HFFc6 (cell line): Measurements from ENCODE around the gene F8A3. TPM values are rescaled to one million over a fixed set of nuclear protein-coding genes. Genes with fewer than 3 reads are reported as not detected.

Experiments
- DNase-seq: peaks from one replicate; pipeline ENCODE4 v3.0.0-alpha.2; 2018
- H3K27ac Mint-ChIP-seq: 2 replicates; pipeline ENCODE4 v1.8.0; 2020; ENCODE audit warnings: mild to moderate bottlenecking, mixed read lengths
- H3K27me3 Mint-ChIP-seq: 2 replicates; pipeline ENCODE4 v1.8.0; 2021; ENCODE audit warnings: mild to moderate bottlenecking, moderate library complexity, mixed read lengths; ENCODE audit not compliant: insufficient read depth
- H3K36me3 Mint-ChIP-seq: 2 replicates; pipeline ENCODE4 v1.8.0; 2021; ENCODE audit warnings: low read depth, mixed read lengths
- H3K4me1 Mint-ChIP-seq: 2 replicates; pipeline ENCODE4 v1.8.0; 2020; ENCODE audit warnings: low read depth, mixed read lengths
- H3K4me3 Mint-ChIP-seq: 2 replicates; pipeline ENCODE4 v1.8.0; 2020; ENCODE audit warnings: mild to moderate bottlenecking, moderate library complexity, mixed read lengths
- H3K9me3 Mint-ChIP-seq: 2 replicates; pipeline ENCODE4 v1.8.0; 2020; ENCODE audit warnings: mild to moderate bottlenecking, mixed read lengths
- microRNA-seq: library from miRNA; unstranded; fragments of <30 nt; microRNA quantifications from one replicate; pipeline ENCODE4, GENCODE V29; 2019
- total RNA-seq, 6 experiments: library from RNA; stranded (reverse); fragmentation: NEBNext Ultra II Directional; extraction: Animal tissue kit (Norgen Biotek cat#: 25700); gene quantifications; 2 replicates in 1 of 6; 3 replicates in 5 of 6; pipeline ENCODE4 v1.2.3, GENCODE V29; 2021
- TF ChIP-seq, protein P1 (sequence below): fragments of 200-600 bp; sonication (generic); IDR thresholded peaks from 2 replicates; pipeline ENCODE4 v1.5.0; 2021; ENCODE audit warnings: antibody characterized with exemption, mild to moderate bottlenecking

F8A3 gene
- total RNA-seq, 6 experiments from 2014 or later: 10.2 to 14.8 (median 12.9) TPM

DNA sequence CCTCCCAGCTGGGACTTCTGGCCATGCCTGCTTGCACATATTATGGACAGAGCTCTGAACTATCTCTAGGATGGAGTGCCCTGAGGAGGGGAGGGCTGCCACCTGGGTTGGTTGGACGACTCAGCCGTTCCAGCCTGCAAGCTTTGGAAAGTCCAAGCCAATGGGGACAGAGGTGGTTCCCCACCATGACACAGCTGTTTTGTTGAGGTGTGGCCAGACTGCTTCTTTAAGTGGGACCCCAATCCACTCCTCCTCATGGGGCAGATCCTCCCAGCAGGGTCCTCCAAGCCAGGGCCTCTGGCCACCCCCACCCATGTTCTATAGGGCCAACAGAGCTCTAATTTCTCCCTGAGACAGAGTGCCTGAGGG lies 22.7 kb downstream of the F8A3 start:
- TF ChIP-seq, protein P1, sequence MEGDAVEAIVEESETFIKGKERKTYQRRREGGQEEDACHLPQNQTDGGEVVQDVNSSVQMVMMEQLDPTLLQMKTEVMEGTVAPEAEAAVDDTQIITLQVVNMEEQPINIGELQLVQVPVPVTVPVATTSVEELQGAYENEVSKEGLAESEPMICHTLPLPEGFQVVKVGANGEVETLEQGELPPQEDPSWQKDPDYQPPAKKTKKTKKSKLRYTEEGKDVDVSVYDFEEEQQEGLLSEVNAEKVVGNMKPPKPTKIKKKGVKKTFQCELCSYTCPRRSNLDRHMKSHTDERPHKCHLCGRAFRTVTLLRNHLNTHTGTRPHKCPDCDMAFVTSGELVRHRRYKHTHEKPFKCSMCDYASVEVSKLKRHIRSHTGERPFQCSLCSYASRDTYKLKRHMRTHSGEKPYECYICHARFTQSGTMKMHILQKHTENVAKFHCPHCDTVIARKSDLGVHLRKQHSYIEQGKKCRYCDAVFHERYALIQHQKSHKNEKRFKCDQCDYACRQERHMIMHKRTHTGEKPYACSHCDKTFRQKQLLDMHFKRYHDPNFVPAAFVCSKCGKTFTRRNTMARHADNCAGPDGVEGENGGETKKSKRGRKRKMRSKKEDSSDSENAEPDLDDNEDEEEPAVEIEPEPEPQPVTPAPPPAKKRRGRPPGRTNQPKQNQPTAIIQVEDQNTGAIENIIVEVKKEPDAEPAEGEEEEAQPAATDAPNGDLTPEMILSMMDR: no peak
- H3K27me3 Mint-ChIP-seq: no peaks in the 10 kb centered on the region
- H3K9me3 Mint-ChIP-seq: peaks cover 12% of the 10 kb centered on the region
- DNase-seq: no peak
- H3K4me1 Mint-ChIP-seq: no peaks in the 10 kb centered on the region
- no peaks in the 10 kb centered on the region for H3K36me3 Mint-ChIP-seq
- H3K4me3 Mint-ChIP-seq: no peak overlapping the region
- H3K27ac Mint-ChIP-seq: no peak overlapping the region

DNA sequence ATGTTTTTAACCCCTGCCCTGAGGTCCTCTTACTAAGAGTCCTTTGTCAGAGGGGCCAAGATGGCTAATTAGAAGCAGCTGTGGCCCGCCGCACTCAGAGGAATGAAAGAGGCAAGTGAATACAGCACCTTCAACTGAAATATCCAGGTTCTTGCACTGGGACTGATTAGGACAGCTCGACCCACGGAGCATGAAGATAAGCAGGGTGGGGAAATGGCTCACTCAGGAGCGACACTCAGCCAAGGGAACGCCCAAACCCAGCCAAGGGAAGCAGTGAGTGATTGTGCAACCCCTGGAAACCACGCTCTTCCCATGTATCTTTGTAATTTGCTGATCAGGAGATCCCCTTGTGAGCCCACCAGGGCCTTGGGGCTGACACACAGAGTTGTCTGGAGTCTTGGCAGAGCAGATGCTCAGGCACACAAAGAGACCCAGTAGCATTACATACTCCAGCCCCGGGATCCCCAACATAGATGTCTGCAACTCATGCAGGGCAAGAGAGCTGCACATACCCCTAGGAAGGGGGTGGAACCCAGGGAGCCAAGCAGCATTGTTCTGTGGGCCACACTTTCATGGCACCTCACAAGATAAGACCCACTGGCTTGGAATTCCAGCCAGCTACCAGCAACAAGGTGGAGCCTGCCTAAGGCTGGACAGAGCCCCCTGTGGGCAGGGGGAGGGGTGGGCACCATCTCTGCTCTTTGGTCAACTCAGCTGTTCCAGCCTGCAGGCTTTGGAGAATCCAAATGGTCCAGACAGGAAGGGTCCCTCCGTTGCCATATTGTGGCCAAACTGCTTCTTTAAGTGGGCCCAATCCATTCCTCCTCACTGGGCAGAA lies 23.3 kb downstream of the F8A3 start:
- TF ChIP-seq, protein P1: no peak

DNA sequence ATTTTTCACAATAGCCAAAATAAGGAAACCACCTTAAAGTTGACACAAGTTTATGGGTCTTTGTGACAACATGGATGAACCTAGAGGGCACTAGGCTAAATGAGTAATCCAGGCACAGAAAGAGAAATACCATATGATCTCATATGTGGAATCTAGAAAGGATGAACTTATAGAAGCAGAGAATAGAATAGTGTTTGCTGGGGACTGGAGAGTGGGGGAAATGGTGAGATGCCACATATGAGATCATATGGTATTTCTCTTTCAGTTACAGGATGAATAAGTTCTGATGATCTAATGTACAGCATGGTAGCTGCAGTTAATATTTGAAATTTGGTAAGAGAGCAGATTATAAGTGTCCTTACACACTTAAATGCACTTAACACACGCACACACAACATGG lies 40.7 kb downstream of the F8A3 start:
- TF ChIP-seq, protein P1: no peak
- H3K36me3 Mint-ChIP-seq: no peaks in the 10 kb centered on the region

More for the DNA sequence above, 23.3 kb downstream of the F8A3 start:
- Mint-ChIP-seq H3K27ac (no peak overlapping the region), H3K4me3 (no peak overlapping the region), H3K36me3 (no peaks in the 10 kb centered on the region), H3K4me1 (no peaks in the 10 kb centered on the region), H3K27me3 (no peaks in the 10 kb centered on the region), H3K9me3 (peaks cover 10% of the 10 kb centered on the region)
- no peak for DNase-seq

More for the DNA sequence above, 40.7 kb downstream of the F8A3 start:
- Mint-ChIP-seq H3K4me3 (no peak overlapping the region), H3K9me3 (no peaks in the 10 kb centered on the region; the same call in 1 of the 2 replicates), H3K27ac (no peak overlapping the region), H3K4me1 (no peaks in the 10 kb centered on the region), H3K27me3 (no peaks in the 10 kb centered on the region)
- DNase-seq: no peak

Small RNA genes within 50 kb of the gene (microRNA-seq; reads per million reads assigned to microRNA genes)
- gene MIR1184-3: not detected

Other genes starting within 250 kb of the F8A3 start
- gene VBP1, start 242.2 kb downstream of the F8A3 start, total RNA-seq: 10 to 100 TPM; 62.8 to 69.5 (median 66.5) TPM
- gene RAB39B, start 194.1 kb downstream of the F8A3 start, total RNA-seq: under 1 TPM; 0.05 to 0.28 (median 0.19) TPM
- under 1 TPM in 2 of 6 experiments, not detected in 4; 0.09 to 0.24 TPM for gene CLIC2, start 124.0 kb downstream of the F8A3 start, total RNA-seq
- gene F8A2, start 76.5 kb downstream of the F8A3 start, total RNA-seq: not detected
- under 1 TPM; 0.25 to 0.55 (median 0.33) TPM for gene SPRY3, start 154.0 kb upstream of the F8A3 start, total RNA-seq
- gene TMLHE, start 154.3 kb upstream of the F8A3 start, total RNA-seq: 10 to 100 TPM; 12.2 to 15.7 (median 13.2) TPM